Astrocyte (in vitro differentiated cells and primary cell): ENCODE results near the gene ZFYVE28. TPM values are rescaled to one million over a fixed set of nuclear protein-coding genes. Genes with fewer than 3 reads are reported as not detected.

Experiments used
- DNase-seq: peaks from one replicate; pipeline ENCODE4 v3.0.0-alpha.2; 2010; ENCODE audit warnings: low read depth
- FAIRE-seq: peaks from 2 replicates; lab custom pipeline; 2011; peaks lifted over from hg19 to GRCh38; lab: Jason Lieb, UNC
- H2AFZ ChIP-seq: 2 replicates; pipeline ENCODE4 v1.6.0; 2012; ENCODE audit warnings: low read depth, low read length, inconsistent platforms
- H3K27ac ChIP-seq: 2 replicates; pipeline ENCODE4 v1.5.1; 2011; ENCODE audit warnings: low read depth, low read length, inconsistent platforms
- H3K27me3 ChIP-seq: 2 replicates; pipeline ENCODE4 v1.6.0; 2011; ENCODE audit warnings: low read length, inconsistent platforms; ENCODE audit not compliant: insufficient read depth
- H3K36me3 ChIP-seq: 2 replicates; pipeline ENCODE4 v1.5.1; 2011; ENCODE audit warnings: low read length, inconsistent platforms; ENCODE audit not compliant: insufficient read depth
- H3K4me1 ChIP-seq: 2 replicates; pipeline ENCODE4 v1.5.1; 2011; ENCODE audit warnings: low read length, inconsistent platforms; ENCODE audit not compliant: insufficient read depth
- H3K4me2 ChIP-seq: 2 replicates; pipeline ENCODE4 v1.6.0; 2012; ENCODE audit warnings: low read length, inconsistent platforms
- H3K4me3 ChIP-seq: 2 replicates; pipeline ENCODE4 v1.5.1; 2011; ENCODE audit warnings: low read depth, mild to moderate bottlenecking, low read length, inconsistent platforms; ENCODE audit not compliant: insufficient read depth
- H3K79me2 ChIP-seq: 2 replicates; pipeline ENCODE4 v1.6.0; 2012; ENCODE audit warnings: mild to moderate bottlenecking, low read length, inconsistent platforms; ENCODE audit not compliant: insufficient read depth
- H3K9ac ChIP-seq: 2 replicates; pipeline ENCODE4 v1.6.0; 2012; ENCODE audit warnings: mild to moderate bottlenecking, low read length, inconsistent platforms
- H3K9me3 ChIP-seq: 2 replicates; pipeline ENCODE4 v1.5.1; 2012; ENCODE audit warnings: low read depth, mild to moderate bottlenecking, low read length, inconsistent platforms; ENCODE audit not compliant: insufficient read depth
- H4K20me1 ChIP-seq: 2 replicates; pipeline ENCODE4 v1.6.0; 2012; ENCODE audit warnings: low read length, inconsistent platforms; ENCODE audit not compliant: insufficient read depth
- H3K27ac Mint-ChIP-seq: one replicate; pipeline ENCODE4 v1.8.0; 2021; ENCODE audit warnings: mild to moderate bottlenecking, mixed read lengths; ENCODE audit not compliant: unreplicated experiment
- H3K27me3 Mint-ChIP-seq: one replicate; pipeline ENCODE4 v1.8.0; 2021; ENCODE audit warnings: low read depth, mixed read lengths; ENCODE audit not compliant: unreplicated experiment
- H3K36me3 Mint-ChIP-seq: one replicate; pipeline ENCODE4 v1.8.0; 2021; ENCODE audit warnings: low read depth, mixed read lengths; ENCODE audit not compliant: unreplicated experiment
- H3K4me1 Mint-ChIP-seq: one replicate; pipeline ENCODE4 v1.8.0; 2021; ENCODE audit warnings: low read depth, mixed read lengths; ENCODE audit not compliant: unreplicated experiment
- H3K4me3 Mint-ChIP-seq: one replicate; pipeline ENCODE4 v1.8.0; 2021; ENCODE audit warnings: mild to moderate bottlenecking, moderate library complexity, mixed read lengths; ENCODE audit not compliant: unreplicated experiment
- H3K9me3 Mint-ChIP-seq: one replicate; pipeline ENCODE4 v1.8.0; 2021; ENCODE audit warnings: mild to moderate bottlenecking, mixed read lengths; ENCODE audit not compliant: unreplicated experiment
- EZH2 ChIP-seq: IDR thresholded peaks from 2 replicates; pipeline ENCODE4 v1.6.1; 2012; ENCODE audit warnings: mild to moderate bottlenecking, low read length, inconsistent platforms; ENCODE audit not compliant: insufficient read depth
- total RNA-seq: library from RNA; stranded (reverse); gene quantifications from 2 replicates; pipeline ENCODE4 v1.2.1, GENCODE V29; 2021
- TF ChIP-seq, protein P1 (sequence below): IDR thresholded peaks from 2 replicates; pipeline ENCODE4 v1.5.1; 2011; ENCODE audit warnings: low read depth, mild to moderate bottlenecking, inconsistent platforms, low read length, moderate library complexity; ENCODE audit not compliant: insufficient read depth

ZFYVE28 gene
- total RNA-seq, 1 donor from 2014 or later = 0.68 TPM

DNA sequence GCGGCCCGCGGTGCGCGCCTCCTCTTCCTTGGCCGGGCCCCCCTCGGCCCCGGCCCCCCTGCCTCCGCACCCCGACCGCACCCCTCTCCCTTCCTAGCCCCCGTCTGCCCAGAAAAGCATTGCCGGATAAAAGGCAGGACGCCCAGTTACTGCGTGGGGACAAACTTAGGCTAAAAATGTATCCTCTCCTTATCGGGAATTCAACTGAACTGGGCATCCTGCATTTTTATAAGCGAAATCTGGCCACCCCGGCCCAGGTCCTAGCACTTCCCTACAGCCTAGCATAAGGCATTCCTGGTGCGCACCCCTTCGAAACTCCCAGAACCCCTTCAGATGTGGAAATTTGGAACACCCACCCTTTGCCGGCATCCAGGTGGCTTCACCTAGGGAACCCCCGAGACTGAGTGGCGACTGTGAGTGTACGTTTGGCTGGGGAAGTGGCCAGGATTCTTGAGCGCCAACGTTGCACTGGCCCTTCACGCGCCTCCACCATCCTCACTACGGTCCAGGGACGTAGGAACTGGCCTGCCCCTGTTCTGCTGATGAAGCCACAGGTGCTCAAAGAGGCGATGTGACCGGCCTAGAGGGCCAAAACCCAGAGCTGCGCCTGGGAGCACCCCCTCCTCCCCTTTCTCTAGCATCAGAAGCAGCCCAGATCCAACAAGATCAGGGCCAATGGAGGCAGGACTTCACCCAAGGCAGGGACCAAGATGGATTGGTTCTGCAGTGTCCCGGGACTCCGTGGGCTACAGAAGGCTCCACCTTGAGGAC, 44.7 kb upstream of the ZFYVE28 start:
- H3K4me3 Mint-ChIP-seq = peak overlapping the region; percentile 68
- peak overlapping the region; percentile 84 for H3K4me2 ChIP-seq
- H4K20me1 ChIP-seq = no peaks in the 10 kb centered on the region
- TF ChIP-seq, protein P1, sequence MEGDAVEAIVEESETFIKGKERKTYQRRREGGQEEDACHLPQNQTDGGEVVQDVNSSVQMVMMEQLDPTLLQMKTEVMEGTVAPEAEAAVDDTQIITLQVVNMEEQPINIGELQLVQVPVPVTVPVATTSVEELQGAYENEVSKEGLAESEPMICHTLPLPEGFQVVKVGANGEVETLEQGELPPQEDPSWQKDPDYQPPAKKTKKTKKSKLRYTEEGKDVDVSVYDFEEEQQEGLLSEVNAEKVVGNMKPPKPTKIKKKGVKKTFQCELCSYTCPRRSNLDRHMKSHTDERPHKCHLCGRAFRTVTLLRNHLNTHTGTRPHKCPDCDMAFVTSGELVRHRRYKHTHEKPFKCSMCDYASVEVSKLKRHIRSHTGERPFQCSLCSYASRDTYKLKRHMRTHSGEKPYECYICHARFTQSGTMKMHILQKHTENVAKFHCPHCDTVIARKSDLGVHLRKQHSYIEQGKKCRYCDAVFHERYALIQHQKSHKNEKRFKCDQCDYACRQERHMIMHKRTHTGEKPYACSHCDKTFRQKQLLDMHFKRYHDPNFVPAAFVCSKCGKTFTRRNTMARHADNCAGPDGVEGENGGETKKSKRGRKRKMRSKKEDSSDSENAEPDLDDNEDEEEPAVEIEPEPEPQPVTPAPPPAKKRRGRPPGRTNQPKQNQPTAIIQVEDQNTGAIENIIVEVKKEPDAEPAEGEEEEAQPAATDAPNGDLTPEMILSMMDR = no peak
- H3K9me3 Mint-ChIP-seq = no peaks in the 10 kb centered on the region
- no peaks in the 10 kb centered on the region for H3K27me3 ChIP-seq
- no peaks in the 10 kb centered on the region for H3K9me3 ChIP-seq
- H3K9ac ChIP-seq = no peak overlapping the region
- peaks cover 4% of the 10 kb centered on the region for H3K4me1 Mint-ChIP-seq
- peaks cover 11% of the 10 kb centered on the region for H3K4me1 ChIP-seq
- H3K36me3 ChIP-seq = no peaks in the 10 kb centered on the region
- no peak for FAIRE-seq
- H3K4me3 ChIP-seq = no peak overlapping the region
- H3K27ac ChIP-seq = no peak overlapping the region
- H3K27me3 Mint-ChIP-seq = peaks cover 50% of the 10 kb centered on the region
- no peak overlapping the region for H3K27ac Mint-ChIP-seq
- no peak overlapping the region for H2AFZ ChIP-seq
- DNase-seq = no peak
- peaks cover 2% of the 10 kb centered on the region for H3K36me3 Mint-ChIP-seq
- H3K79me2 ChIP-seq = peaks cover 7% of the 10 kb centered on the region

DNA sequence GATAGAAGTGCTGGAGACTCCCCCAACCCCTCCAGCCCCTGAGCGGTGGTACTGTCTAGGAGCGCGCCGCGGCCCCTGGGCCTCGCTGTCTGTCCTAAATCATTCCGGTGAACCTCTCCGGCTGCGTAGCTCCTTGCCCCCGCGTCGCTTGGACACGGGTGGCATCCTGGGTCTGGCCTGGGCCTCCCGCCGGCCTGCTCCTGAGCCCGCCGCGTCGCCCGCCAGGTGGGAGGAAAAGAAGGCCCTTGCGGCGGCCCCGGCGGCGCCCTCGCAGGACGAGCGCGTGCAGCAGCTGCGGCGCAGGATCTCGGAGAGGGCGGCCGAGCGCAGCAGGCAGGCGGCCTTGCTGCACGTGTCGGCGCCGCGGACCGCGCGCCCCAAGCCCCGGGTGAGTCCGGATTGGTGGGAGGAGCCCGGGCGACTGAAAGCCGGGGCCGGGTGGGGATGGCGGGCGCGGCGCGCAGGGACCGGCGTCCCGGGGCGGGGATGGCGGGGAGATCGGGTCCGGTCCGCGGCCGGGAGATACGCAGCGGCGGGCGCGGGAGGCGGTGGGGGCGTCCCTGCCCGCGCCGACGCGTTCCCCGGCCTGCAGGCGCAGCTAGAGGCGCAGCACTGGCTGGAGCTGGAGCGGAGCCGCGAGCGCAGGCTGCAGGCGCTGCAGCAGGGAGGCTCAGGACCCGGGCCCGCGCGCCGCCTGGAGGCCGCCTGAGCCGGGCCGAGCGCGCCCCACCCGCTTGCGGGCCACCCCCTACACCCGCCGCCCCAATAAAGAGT, 44.0 kb upstream of the ZFYVE28 start:
- Histone ChIP-seq H3K9me3 (no peaks in the 10 kb centered on the region), H3K27ac (no peak overlapping the region), H3K27me3 (no peaks in the 10 kb centered on the region), H4K20me1 (no peaks in the 10 kb centered on the region), H3K4me1 (peaks cover 5% of the 10 kb centered on the region), H2AFZ (peak overlapping the region; percentile 81), H3K79me2 (no peaks in the 10 kb centered on the region), H3K36me3 (no peaks in the 10 kb centered on the region), H3K9ac (peak overlapping the region; percentile 38), H3K4me3 (peak overlapping the region; percentile 23), H3K4me2 (peak overlapping the region; percentile 84)
- DNase-seq = peak; percentile 69
- peaks cover 58% of the 10 kb centered on the region for H3K27me3 Mint-ChIP-seq
- no peaks in the 10 kb centered on the region for H3K36me3 Mint-ChIP-seq
- FAIRE-seq = no peak
- TF ChIP-seq, protein P1 = no peak
- no peak for TF ChIP-seq EZH2
- no peaks in the 10 kb centered on the region for H3K9me3 Mint-ChIP-seq
- H3K27ac Mint-ChIP-seq = no peak overlapping the region
- peak overlapping the region; percentile 81 for H3K4me3 Mint-ChIP-seq
- H3K4me1 Mint-ChIP-seq = peaks cover 2% of the 10 kb centered on the region
